Stimulated activated naive CD4-positive, alpha-beta T cell (primary cell): ENCODE results near the gene PFKP.
"Not testable (repeated sequence)": the region's sequence is repeated elsewhere in the genome, so short reads cannot be mapped to it uniquely, and the experiment has no call there.

ENCODE experiments used
- DNase-seq, 6 experiments: peaks; one replicate each; lab custom pipeline; 2025; lab: John Stamatoyannopoulos, UW

The PFKP gene

GRCh38 chr10:3159152-3159551 lies 91.8 kb downstream of the PFKP start:
- DNase-seq, result no peak

GRCh38 chr10:3162533-3162932 lies 95.2 kb downstream of the PFKP start:
- DNase-seq, result no peak

GRCh38 chr10:3163879-3164278 lies 96.5 kb downstream of the PFKP start:
- DNase-seq, result no peak

GRCh38 chr10:3165196-3165595 lies 97.8 kb downstream of the PFKP start:
- no peak for DNase-seq

GRCh38 chr10:3166496-3167290 lies 99.3 kb downstream of the PFKP start:
- DNase-seq, result no peak

- DNase-seq, result no peak
Observed at GRCh38 chr10:3167611-3168330, 100.4 kb downstream of the PFKP start.

GRCh38 chr10:3169271-3169670 lies 101.9 kb downstream of the PFKP start:
- no peak for DNase-seq

GRCh38 chr10:3169673-3170072 lies 102.3 kb downstream of the PFKP start:
- no peak for DNase-seq

GRCh38 chr10:3171488-3171887 lies 104.1 kb downstream of the PFKP start:
- not testable (repeated sequence) for DNase-seq

GRCh38 chr10:3172081-3172445 lies 104.7 kb downstream of the PFKP start:
- no peak for DNase-seq

- peak; percentile 99 to 100 (median 100) for DNase-seq
Observed at GRCh38 chr10:3172446-3173170, 105.3 kb downstream of the PFKP start, which contains the start of gene PITRM1. Gene PITRM1, minus strand, starts transcription at chr10:3172782. Its CDS starts 10 bp downstream, at chr10:3172772.

- DNase-seq, result peak in 2 of 6 experiments; percentile 34 to 96
Observed at GRCh38 chr10:3173171-3173878, 106.0 kb downstream of the PFKP start.

- no peak for DNase-seq
Observed at GRCh38 chr10:3178042-3178441, 110.7 kb downstream of the PFKP start.

GRCh38 chr10:3179174-3179573 lies 111.8 kb downstream of the PFKP start:
- no peak for DNase-seq

GRCh38 chr10:3180355-3181025 lies 113.1 kb downstream of the PFKP start:
- DNase-seq, result no peak

GRCh38 chr10:3185386-3185785 lies 118.0 kb downstream of the PFKP start:
- no peak for DNase-seq

GRCh38 chr10:3186368-3186767 lies 119.0 kb downstream of the PFKP start:
- DNase-seq, result peak; percentile 17 to 77 (median 52)
